Esophagus muscularis mucosa (tissue), 4 donors: ENCODE results near the gene SEPHS1. TPM values are rescaled to one million over a fixed set of nuclear protein-coding genes. Genes with fewer than 3 reads are reported as not detected.

Experiments used
- DNase-seq: peaks from one replicate; pipeline ENCODE4 v3.0.0-alpha.2; 2017; ENCODE audit errors: extremely low spot score
- H3K27ac ChIP-seq, 4 donors: fragments of 200-600 bp; sonication (generic); replicated peaks in 1 of 4; 1 replicate in 3 of 4; 2 replicates in 1 of 4; pipeline ENCODE4 v1.5.1; 2016 to 2019; ENCODE audit warnings: mild to moderate bottlenecking in 1 of 4
- H3K27me3 ChIP-seq, 4 donors: fragments of 200-600 bp; sonication (generic); one replicate each; pipeline versions ENCODE4 v1.5.1 to v1.6.0; 2016 to 2019
- H3K36me3 ChIP-seq, 4 donors: fragments of 200-600 bp; sonication (generic); one replicate each; pipeline ENCODE4 v1.5.1; 2016 to 2019
- H3K4me1 ChIP-seq, 4 donors: fragments of 200-600 bp; sonication (generic); one replicate each; pipeline ENCODE4 v1.5.1; 2016 to 2019
- H3K4me3 ChIP-seq, 4 donors: fragments of 200-600 bp; sonication (generic); 1 replicate in 2 of 4; 2 replicates in 2 of 4; pipeline ENCODE4 v1.5.1; 2016 to 2019; ENCODE audit warnings: mild to moderate bottlenecking in 4 of 4, moderate library complexity in 1 of 4
- H3K9me3 ChIP-seq, 4 donors: fragments of 200-600 bp; sonication (generic); 1 replicate in 3 of 4; 2 replicates in 1 of 4; pipeline ENCODE4 v1.5.1; 2016 to 2019
- EP300 ChIP-seq: sonication (generic); formaldehyde crosslinking; IDR thresholded peaks from one replicate; pipeline ENCODE4 v1.6.1; 2017; ENCODE audit warnings: antibody characterized with exemption
- POLR2A ChIP-seq: fragments of 450-650 bp; IDR thresholded peaks from one replicate; pipeline ENCODE4 v1.6.1; 2017; ENCODE audit warnings: antibody characterized with exemption, moderate library complexity, mild to moderate bottlenecking, low read depth
- POLR2AphosphoS5 ChIP-seq, 2 donors: sonication (generic); formaldehyde crosslinking; IDR thresholded peaks; one replicate each; pipeline ENCODE4 v1.6.1; 2017; ENCODE audit warnings: antibody characterized with exemption in 2 of 2
- WGBS: methylation state at CpG from one replicate; pipeline ENCODE4 v1.1.5; 2018; 5-methylcytosine and 5-hydroxymethylcytosine counted together
- intact Hi-C: fragments of 100-400 bp; cut with DNase I; formaldehyde crosslinking; loops from one replicate; pipeline ENCODE4 v1.15.1; 2023
- total RNA-seq, 4 donors: library from RNA; depleted of rRNA; stranded (reverse); fragments of >200 nt; gene quantifications; one replicate each; pipeline versions ENCODE4 v1.1.0 to v1.2.1, GENCODE V29; 2016
- TF ChIP-seq, protein P1 (sequence below), 3 experiments: fragments of 200-600 bp in 2 of 3; fragments of 450-650 bp in 1 of 3; sonication (generic) in 2 of 3; IDR thresholded peaks; one replicate each; pipeline ENCODE4 v1.5.1; 2017 to 2019; ENCODE audit warnings: antibody characterized with exemption in 3 of 3, mild to moderate bottlenecking in 2 of 3, moderate library complexity in 1 of 3

Gene SEPHS1
- total RNA-seq, 4 donors from 2014 or later, result 37.0 to 53.1 (median 46.0) TPM

GRCh38 chr10:13375791-13376190 is 27.7 kb upstream of the SEPHS1 start:
- 85% methylated on average over 2 of the region's 2 CpGs for WGBS
- H3K27ac ChIP-seq, result no peak overlapping the region
- H3K9me3 ChIP-seq, result no peaks in the 10 kb centered on the region
- TF ChIP-seq POLR2AphosphoS5 (IDR thresholded peaks at IDR 0.05) (no peak), EP300 (no peak)
- TF ChIP-seq, protein P1, sequence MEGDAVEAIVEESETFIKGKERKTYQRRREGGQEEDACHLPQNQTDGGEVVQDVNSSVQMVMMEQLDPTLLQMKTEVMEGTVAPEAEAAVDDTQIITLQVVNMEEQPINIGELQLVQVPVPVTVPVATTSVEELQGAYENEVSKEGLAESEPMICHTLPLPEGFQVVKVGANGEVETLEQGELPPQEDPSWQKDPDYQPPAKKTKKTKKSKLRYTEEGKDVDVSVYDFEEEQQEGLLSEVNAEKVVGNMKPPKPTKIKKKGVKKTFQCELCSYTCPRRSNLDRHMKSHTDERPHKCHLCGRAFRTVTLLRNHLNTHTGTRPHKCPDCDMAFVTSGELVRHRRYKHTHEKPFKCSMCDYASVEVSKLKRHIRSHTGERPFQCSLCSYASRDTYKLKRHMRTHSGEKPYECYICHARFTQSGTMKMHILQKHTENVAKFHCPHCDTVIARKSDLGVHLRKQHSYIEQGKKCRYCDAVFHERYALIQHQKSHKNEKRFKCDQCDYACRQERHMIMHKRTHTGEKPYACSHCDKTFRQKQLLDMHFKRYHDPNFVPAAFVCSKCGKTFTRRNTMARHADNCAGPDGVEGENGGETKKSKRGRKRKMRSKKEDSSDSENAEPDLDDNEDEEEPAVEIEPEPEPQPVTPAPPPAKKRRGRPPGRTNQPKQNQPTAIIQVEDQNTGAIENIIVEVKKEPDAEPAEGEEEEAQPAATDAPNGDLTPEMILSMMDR (IDR thresholded peaks at IDR 0.05), result no peak
- no peaks in the 10 kb centered on the region for H3K4me1 ChIP-seq
- no peaks in the 10 kb centered on the region for H3K36me3 ChIP-seq
- peaks cover 0 to 30% (median 2%) of the 10 kb centered on the region in 4 donors for H3K27me3 ChIP-seq
- H3K4me3 ChIP-seq, result no peak overlapping the region
- intact Hi-C loops, result loop anchor here (10.0 kb wide), 1 partner anchor 159 kb away; no protein-coding TSS in a partner anchor
- DNase-seq, result no peak

GRCh38 chr10:13373644-13374043 is 25.6 kb upstream of the SEPHS1 start:
- 88% methylated on average over 2 of the region's 2 CpGs for WGBS
- no peaks in the 10 kb centered on the region for H3K9me3 ChIP-seq
- no peak overlapping the region for H3K4me3 ChIP-seq
- TF ChIP-seq POLR2A, result no peak
- TF ChIP-seq, protein P1 (IDR thresholded peaks at IDR 0.05), result no peak
- no peak for TF ChIP-seq EP300
- intact Hi-C loops, result loop anchor here (2.0 to 10.0 kb wide), 3 partner anchors 65 to 214 kb away; partner anchors contain the start of gene PRPF18
- no peaks in the 10 kb centered on the region for H3K36me3 ChIP-seq
- DNase-seq, result no peak
- no peaks in the 10 kb centered on the region for H3K4me1 ChIP-seq
- no peak overlapping the region for H3K27ac ChIP-seq
- H3K27me3 ChIP-seq, result peaks cover 0 to 20% (median 2%) of the 10 kb centered on the region in 4 donors

DNA sequence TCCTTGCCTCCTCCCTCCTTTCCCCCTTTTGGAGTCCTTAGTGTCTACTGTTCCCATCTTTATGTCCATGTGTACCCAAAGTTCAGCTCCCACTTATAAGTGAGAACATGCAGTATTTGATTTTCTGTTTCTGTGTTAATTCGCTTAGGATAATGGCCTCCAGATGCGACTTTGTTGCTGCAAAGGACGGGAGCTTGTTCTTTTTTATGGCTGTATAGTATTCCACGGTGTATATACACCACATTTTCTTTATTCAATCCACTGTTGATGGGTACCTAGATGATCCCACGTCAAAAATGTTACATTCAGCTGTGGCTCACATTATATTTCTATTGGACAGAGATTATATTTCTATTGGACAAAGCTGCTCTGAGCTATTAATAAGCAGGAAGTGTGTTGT is 24.4 kb upstream of the SEPHS1 start:
- WGBS, result 95% methylated on average over 5 of the region's 5 CpGs
- TF ChIP-seq EP300 (no peak), POLR2A (no peak), POLR2AphosphoS5 (IDR thresholded peaks at IDR 0.05) (no peak)
- TF ChIP-seq, protein P1 (IDR thresholded peaks at IDR 0.05), result no peak
- Histone ChIP-seq H3K4me1 (no peaks in the 10 kb centered on the region), H3K27ac (no peak overlapping the region), H3K27me3 (peaks cover 0 to 10% (median 0%) of the 10 kb centered on the region in 4 donors), H3K4me3 (no peak overlapping the region), H3K9me3 (no peaks in the 10 kb centered on the region), H3K36me3 (no peaks in the 10 kb centered on the region)
- intact Hi-C loops, result loop anchor here (2.0 to 10.0 kb wide), 3 partner anchors 66 to 215 kb away; partner anchors contain the start of gene PRPF18
- DNase-seq, result no peak

DNA sequence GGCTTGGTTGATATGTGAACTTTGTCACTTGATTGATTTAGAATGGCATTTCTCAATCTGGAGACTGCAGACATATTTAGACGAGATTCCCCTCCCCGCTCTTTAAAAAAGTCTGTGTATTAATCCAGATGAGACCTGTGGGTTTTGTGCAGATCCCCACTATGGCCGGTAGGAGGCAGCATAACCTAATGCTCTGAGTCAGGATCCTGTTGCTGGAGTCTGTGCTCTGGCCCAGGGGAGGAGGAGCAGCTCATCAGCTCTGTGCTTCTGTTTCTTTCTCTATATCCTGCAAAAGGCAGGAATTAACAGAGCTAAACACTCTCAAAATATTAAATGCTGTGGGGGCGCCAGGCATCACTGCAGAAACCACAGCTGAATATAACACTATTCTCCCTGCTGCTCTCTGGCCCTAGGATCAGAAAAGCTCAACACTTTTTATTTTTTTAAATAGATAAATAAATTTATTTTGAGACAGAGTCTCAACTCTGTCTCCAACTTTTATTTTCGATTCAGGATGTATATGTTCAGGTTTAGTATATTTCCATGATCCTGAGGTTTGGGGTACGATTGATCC is 23.9 kb upstream of the SEPHS1 start:
- intact Hi-C loops, result loop anchor here (2.0 to 10.0 kb wide), 3 partner anchors 67 to 215 kb away; partner anchors contain the start of gene PRPF18
- 33% methylated on average over 6 of the region's 6 CpGs for WGBS
- TF ChIP-seq, protein P1 (IDR thresholded peaks at IDR 0.05), result peak; percentile 78 to 94 (median 90)
- no peak for TF ChIP-seq POLR2A
- peak in 1 of 2 donors; percentile 8 for TF ChIP-seq POLR2AphosphoS5 (IDR thresholded peaks at IDR 0.05)

More for the DNA sequence above, 23.9 kb upstream of the SEPHS1 start:
- H3K27ac ChIP-seq, result no peak overlapping the region
- H3K9me3 ChIP-seq, result no peaks in the 10 kb centered on the region
- H3K27me3 ChIP-seq, result peaks cover 0 to 5% (median 0%) of the 10 kb centered on the region in 4 donors
- DNase-seq, result peak; percentile 93
- no peak overlapping the region for H3K4me3 ChIP-seq
- H3K36me3 ChIP-seq, result no peaks in the 10 kb centered on the region
- H3K4me1 ChIP-seq, result no peaks in the 10 kb centered on the region
